Measurements from ENCODE around the gene FGR. TPM values are rescaled to one million over a fixed set of nuclear protein-coding genes. Genes with fewer than 3 reads are reported as not detected.

The FGR gene
- total RNA-seq, 1 donor from 2014 or later, result not detected

- no peaks in the 10 kb centered on the region for H4K20me1 ChIP-seq (ENCODE audit: insufficient read depth, low read length)
- no peak overlapping the region for H3K9ac ChIP-seq (ENCODE audit: low read length)
- DNase-seq (ENCODE audit: low read depth), result no peak
- Mint-ChIP-seq H3K4me3 (ENCODE audit: unreplicated experiment) (no peak overlapping the region), H3K36me3 (ENCODE audit: low read depth, unreplicated experiment) (no peaks in the 10 kb centered on the region), H3K27me3 (ENCODE audit: low read depth, unreplicated experiment) (peaks cover 24% of the 10 kb centered on the region), H3K4me1 (ENCODE audit: low read depth, unreplicated experiment) (peaks cover under 1% of the 10 kb centered on the region), H3K9me3 (ENCODE audit: unreplicated experiment) (no peaks in the 10 kb centered on the region), H3K27ac (ENCODE audit: unreplicated experiment) (no peak overlapping the region)
- no peak overlapping the region for H2AFZ ChIP-seq (ENCODE audit: low read depth, low read length)
- no peaks in the 10 kb centered on the region for H3K79me2 ChIP-seq (ENCODE audit: insufficient read depth, low read length)
- H3K4me3 ChIP-seq (ENCODE audit: insufficient read depth, low read depth, low read length), result no peak overlapping the region
- no peak for TF ChIP-seq CTCF (IDR thresholded peaks at IDR 0.05; ENCODE audit: insufficient read depth, low read depth, low read length)
- no peak for TF ChIP-seq EZH2 (IDR thresholded peaks at IDR 0.05; ENCODE audit: insufficient read depth, low read length)
- H3K4me2 ChIP-seq (ENCODE audit: low read length), result no peak overlapping the region
- H3K27me3 ChIP-seq (ENCODE audit: insufficient read depth, low read length), result peaks cover 3% of the 10 kb centered on the region
- H3K9me3 ChIP-seq (ENCODE audit: insufficient read depth, low read depth, low read length), result no peaks in the 10 kb centered on the region
- peaks cover 6% of the 10 kb centered on the region for H3K4me1 ChIP-seq (ENCODE audit: insufficient read depth, low read length)
- no peak for FAIRE-seq
- no peaks in the 10 kb centered on the region for H3K36me3 ChIP-seq (ENCODE audit: insufficient read depth, low read length)
- no peak overlapping the region for H3K27ac ChIP-seq (ENCODE audit: low read depth, low read length)
These were observed 11.4 kb downstream of the FGR start for GRCh38 chr1:27623327-27624212.

- H3K27ac Mint-ChIP-seq (ENCODE audit: unreplicated experiment), result no peak overlapping the region
- Histone ChIP-seq H3K4me3 (ENCODE audit: insufficient read depth, low read depth, low read length) (no peak overlapping the region), H3K9me3 (ENCODE audit: insufficient read depth, low read depth, low read length) (no peaks in the 10 kb centered on the region), H3K36me3 (ENCODE audit: insufficient read depth, low read length) (no peaks in the 10 kb centered on the region), H3K4me1 (ENCODE audit: insufficient read depth, low read length) (peaks cover 6% of the 10 kb centered on the region), H3K27ac (ENCODE audit: low read depth, low read length) (no peak overlapping the region), H4K20me1 (ENCODE audit: insufficient read depth, low read length) (no peaks in the 10 kb centered on the region), H3K27me3 (ENCODE audit: insufficient read depth, low read length) (peaks cover 3% of the 10 kb centered on the region), H3K4me2 (ENCODE audit: low read length) (no peak overlapping the region), H3K9ac (ENCODE audit: low read length) (no peak overlapping the region), H3K79me2 (ENCODE audit: insufficient read depth, low read length) (no peaks in the 10 kb centered on the region), H2AFZ (ENCODE audit: low read depth, low read length) (no peak overlapping the region)
- H3K9me3 Mint-ChIP-seq (ENCODE audit: unreplicated experiment), result peaks cover under 1% of the 10 kb centered on the region
- peaks cover 1% of the 10 kb centered on the region for H3K4me1 Mint-ChIP-seq (ENCODE audit: low read depth, unreplicated experiment)
- peaks cover 25% of the 10 kb centered on the region for H3K27me3 Mint-ChIP-seq (ENCODE audit: low read depth, unreplicated experiment)
- no peak overlapping the region for H3K4me3 Mint-ChIP-seq (ENCODE audit: unreplicated experiment)
- no peak for DNase-seq (ENCODE audit: low read depth)
- TF ChIP-seq CTCF (IDR thresholded peaks at IDR 0.05; ENCODE audit: insufficient read depth, low read depth, low read length) (no peak), EZH2 (IDR thresholded peaks at IDR 0.05; ENCODE audit: insufficient read depth, low read length) (no peak)
- no peaks in the 10 kb centered on the region for H3K36me3 Mint-ChIP-seq (ENCODE audit: low read depth, unreplicated experiment)
- no peak for FAIRE-seq
These were observed 12.2 kb downstream of the FGR start for GRCh38 chr1:27622828-27623227.

Data from astrocyte (in vitro differentiated cells and primary cell).